GM12878 (cell line): ENCODE results near the gene MVK. TPM values are rescaled to one million over a fixed set of nuclear protein-coding genes. Genes with fewer than 3 reads are reported as not detected.

Experiments used
- ATAC-seq: fragments of 200-7000 bp; cut with Tn5 transposase; 3 replicates; pipeline ENCODE4 v1.9.1; 2020; ENCODE audit warnings: mild to moderate bottlenecking, moderate library complexity
- BruUV-seq: library from RNA; stranded (reverse); fragments of 400-500 nt; replicated peaks from 2 replicates; lab custom pipeline; 2021; lab: Mats Ljungman, UMichigan
- CTCF ChIA-PET: fragments of 300-600 bp; sonication (Branson Sonifier 250); formaldehyde crosslinking; extraction: SDS; loops from one replicate; lab custom pipeline; 2021; ENCODE audit warnings: inconsistent platforms; lab: Yijun Ruan, JAX
- POLR2A ChIA-PET: fragments of 350-600 bp; formaldehyde crosslinking; extraction: SDS; loops from one replicate; lab custom pipeline; 2021; ENCODE audit warnings: inconsistent platforms; lab: Charles Lee
- RAD21 ChIA-PET: fragments of 300-600 bp; sonication (Branson Sonifier 250); formaldehyde crosslinking; loops from one replicate; lab custom pipeline; 2023; ENCODE audit warnings: antibody characterized with exemption; ENCODE audit not compliant: unreplicated experiment; lab: Charles Lee
- SMC1A ChIA-PET: fragments of 300-600 bp; sonication (Branson Sonifier 250); formaldehyde crosslinking; loops from one replicate; lab custom pipeline; 2023; ENCODE audit not compliant: unreplicated experiment, uncharacterized antibody; lab: Charles Lee
- DNase-seq: peaks from one replicate; pipeline ENCODE4 v3.0.0-alpha.2; 2011; ENCODE audit warnings: low read depth, low spot score
- FAIRE-seq: peaks from 3 replicates; lab custom pipeline; 2011; peaks lifted over from hg19 to GRCh38; lab: Jason Lieb, UNC
- H2AFZ ChIP-seq: 2 replicates; pipeline ENCODE4 v1.6.0; 2011; ENCODE audit warnings: low read depth, low read length, control low read depth; ENCODE audit not compliant: control insufficient read depth
- H3K27ac ChIP-seq: 2 replicates; pipeline ENCODE4 v1.5.1; 2011; ENCODE audit warnings: control low read depth; ENCODE audit not compliant: control insufficient read depth, insufficient read depth
- H3K27me3 ChIP-seq, 2 experiments: replicated peaks in 1 of 2; 2 replicates each; pipeline versions ENCODE4 v1.6.0 to v1.6.1; 2011; ENCODE audit warnings: low read length in 1 of 2; ENCODE audit not compliant: control insufficient read depth in 2 of 2, insufficient read depth in 2 of 2
- H3K36me3 ChIP-seq, 2 experiments: 2 replicates each; pipeline ENCODE4 v1.5.1; 2011; ENCODE audit warnings: low read length in 1 of 2; ENCODE audit not compliant: control insufficient read depth in 2 of 2, insufficient read depth in 2 of 2
- H3K4me1 ChIP-seq: 2 replicates; pipeline ENCODE4 v1.6.1; 2011; ENCODE audit warnings: mild to moderate bottlenecking, low read length, moderate library complexity, mixed read lengths; ENCODE audit not compliant: control insufficient read depth, insufficient read depth
- H3K4me2 ChIP-seq: 2 replicates; pipeline ENCODE4 v1.6.0; 2011; ENCODE audit warnings: control low read depth; ENCODE audit not compliant: control insufficient read depth, insufficient read depth
- H3K4me3 ChIP-seq: fragments of 200-600 bp; sonication (generic); 2 replicates; pipeline ENCODE4 v1.5.1; 2016
- H3K79me2 ChIP-seq: 2 replicates; pipeline ENCODE4 v1.6.0; 2011; ENCODE audit warnings: low read length; ENCODE audit not compliant: control insufficient read depth, insufficient read depth
- H3K9ac ChIP-seq: 2 replicates; pipeline ENCODE4 v1.8.0; 2011; ENCODE audit warnings: low read length, control low read depth, mixed read lengths; ENCODE audit not compliant: control insufficient read depth, insufficient read depth
- H3K9me3 ChIP-seq: replicated peaks from 3 replicates; pipeline ENCODE4 v1.5.1; 2011; ENCODE audit warnings: mild to moderate bottlenecking, low read length; ENCODE audit not compliant: control insufficient read depth, insufficient read depth
- H4K20me1 ChIP-seq: 2 replicates; pipeline ENCODE4 v1.6.0; 2011; ENCODE audit not compliant: control insufficient read depth, insufficient read depth
- CREB1 ChIP-seq: IDR thresholded peaks from 2 replicates; pipeline ENCODE4 v1.6.1; 2012; ENCODE audit warnings: low read depth, mild to moderate bottlenecking, inconsistent platforms
- FOXM1 ChIP-seq: IDR thresholded peaks from 2 replicates; pipeline ENCODE4 v1.6.1; 2012; ENCODE audit warnings: low read depth, mild to moderate bottlenecking, inconsistent platforms, low read length, moderate library complexity
- HDAC6 ChIP-seq: fragments of 200-600 bp; sonication (generic); IDR thresholded peaks from one replicate; pipeline ENCODE4 v1.8.0; 2017; ENCODE audit warnings: antibody characterized with exemption; ENCODE audit not compliant: unreplicated experiment
- HDGF ChIP-seq: fragments of 450-650 bp; IDR thresholded peaks from 2 replicates; pipeline ENCODE4 v1.6.1; 2016; ENCODE audit warnings: antibody characterized with exemption
- NR2F1 ChIP-seq: fragments of 450-650 bp; conservative IDR thresholded peaks from 2 replicates; pipeline ENCODE4 v1.6.1; 2017; ENCODE audit warnings: mild to moderate bottlenecking
- PAX5 ChIP-seq: IDR thresholded peaks from 2 replicates; pipeline ENCODE4 v1.6.1; 2011; ENCODE audit warnings: low read depth, low read length, borderline replicate concordance
- RAD21 ChIP-seq: IDR thresholded peaks from 2 replicates; pipeline ENCODE4 v1.6.1; 2011; ENCODE audit warnings: mild to moderate bottlenecking, low read depth, low read length, moderate library complexity; ENCODE audit not compliant: insufficient read depth
- RELA ChIP-seq: fragments of 450-650 bp; IDR thresholded peaks from 2 replicates; pipeline ENCODE4 v1.8.0; 2014; ENCODE audit warnings: borderline replicate concordance; ENCODE audit not compliant: partially characterized antibody
- RFX5 ChIP-seq: IDR thresholded peaks from 2 replicates; pipeline ENCODE4 v1.6.1; 2011; ENCODE audit warnings: low read depth, low read length, improper control_type of control experiment
- SREBF2 ChIP-seq: IDR thresholded peaks from 2 replicates; pipeline ENCODE4 v1.6.1; 2012; ENCODE audit warnings: mild to moderate bottlenecking, low read length
- STAT3 ChIP-seq: IDR thresholded peaks from 2 replicates; pipeline ENCODE4 v1.6.1; 2011; ENCODE audit warnings: low read depth, low read length, improper control_type of control experiment
- TAF1 ChIP-seq: IDR thresholded peaks from 2 replicates; pipeline ENCODE4 v1.6.1; 2011; ENCODE audit warnings: mild to moderate bottlenecking, low read depth, low read length, borderline replicate concordance
- ZNF274 ChIP-seq: IDR thresholded peaks from one replicate; pipeline ENCODE4 v1.8.0; 2011; ENCODE audit not compliant: insufficient read length, insufficient read depth
- WGBS: methylation state at CpG from one replicate; pipeline ENCODE4 v1.1.6; 2016; ENCODE audit warnings: low lambda C conversion rate; ENCODE audit not compliant: insufficient replicate concordance, insufficient coverage; ENCODE audit errors: missing lambda C conversion rate; 5-methylcytosine and 5-hydroxymethylcytosine counted together
- in situ Hi-C: fragments of 300-500 bp; cut with MboI; formaldehyde crosslinking; loops from 9 replicates; pipeline ENCODE4 v1.14.3; 2018; ENCODE audit warnings: mixed read lengths
- intact Hi-C: fragments of 100-400 bp; cut with micrococcal nuclease; formaldehyde crosslinking; loops from one replicate; pipeline ENCODE4 v1.14.2; 2022; ENCODE audit not compliant: unreplicated experiment
- polyA plus RNA-seq, 11 experiments: library from polyadenylated mRNA; depleted of rRNA in 4 of 11; unstranded in 6 of 11; stranded (reverse) in 5 of 11; fragments of >200 nt; fragmentation: Nextera tagmentation in 4 of 11; fragmentation: Illumina TruSeq in 1 of 11; extraction: Ambion mirVana in 4 of 11; extraction: Trizol in 1 of 11; gene quantifications; 1 replicate in 1 of 11; 2 replicates in 10 of 11; pipeline versions ENCODE4 v1.2.1 to v1.2.3, GENCODE V29; 2011 to 2016; ENCODE audit warnings: inconsistent platforms in 2 of 11, missing spikeins in 2 of 11, low read depth in 1 of 11
- total RNA-seq, 4 experiments: library from RNA; depleted of rRNA in 3 of 4; stranded (reverse); fragments of >200 nt in 3 of 4; fragmentation: Illumina TruSeq in 1 of 4; extraction: Trizol in 1 of 4; gene quantifications; 2 replicates each; pipeline versions ENCODE4 v1.2.1 to v1.2.3, GENCODE V29; 2013 to 2021
- TF ChIP-seq, protein P1 (sequence below): fragments of 450-650 bp; IDR thresholded peaks from 2 replicates; pipeline ENCODE4 v1.6.1; 2014; ENCODE audit warnings: mild to moderate bottlenecking
- TF ChIP-seq, protein P2 (sequence below): fragments of 450-650 bp; conservative IDR thresholded peaks from 2 replicates; pipeline ENCODE4 v1.6.1; 2017; ENCODE audit warnings: mild to moderate bottlenecking, moderate library complexity

MVK gene
- total and polyA plus RNA-seq, 10 of the 15 experiments (the other 5 are each of a cell fraction or from before 2014, with no cell fraction given), result 0.24 to 46.7 (median 31.9) TPM

DNA sequence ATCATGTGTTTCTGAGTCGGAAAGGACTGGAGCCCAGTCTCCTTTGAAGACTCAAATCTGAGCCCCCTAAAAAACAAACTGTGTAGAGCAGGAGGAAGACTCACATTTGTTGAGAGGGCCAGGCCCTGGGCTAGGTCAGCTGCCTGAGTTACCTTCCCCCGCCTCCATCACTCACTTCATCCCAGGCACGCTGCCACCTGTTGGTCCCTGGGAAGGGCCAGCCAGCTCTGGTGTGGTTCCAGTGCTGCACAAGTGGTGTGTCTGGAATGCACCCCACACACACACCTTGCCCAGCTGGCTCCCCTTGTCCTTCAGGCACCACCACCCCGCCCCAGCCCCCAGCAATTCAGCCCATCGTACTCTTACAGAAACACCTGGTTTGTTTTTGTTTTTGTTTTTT is 9.0 kb downstream of the MVK start:
- FAIRE-seq, result no peak
- Histone ChIP-seq H3K4me1 (no peaks in the 10 kb centered on the region), H2AFZ (no peak overlapping the region), H3K79me2 (no peaks in the 10 kb centered on the region), H3K27ac (no peak overlapping the region), H3K27me3 (no peaks in the 10 kb centered on the region), H3K4me2 (no peak overlapping the region), H4K20me1 (no peaks in the 10 kb centered on the region)
- intact Hi-C loops, result no loop called here
- ATAC-seq, result no peak
- WGBS, result 100% methylated on average over 4 of the region's 5 CpGs
- CTCF ChIA-PET, result interaction anchor here (0.6 to 2.2 kb wide), 2 partner anchors 15 to 66 kb away, joined by 3 to 7 read pairs; no protein-coding TSS in a partner anchor
- RAD21 ChIA-PET, result no interaction called here
- in situ Hi-C loops, result no loop called here
- no peak for DNase-seq
- TF ChIP-seq, protein P1, sequence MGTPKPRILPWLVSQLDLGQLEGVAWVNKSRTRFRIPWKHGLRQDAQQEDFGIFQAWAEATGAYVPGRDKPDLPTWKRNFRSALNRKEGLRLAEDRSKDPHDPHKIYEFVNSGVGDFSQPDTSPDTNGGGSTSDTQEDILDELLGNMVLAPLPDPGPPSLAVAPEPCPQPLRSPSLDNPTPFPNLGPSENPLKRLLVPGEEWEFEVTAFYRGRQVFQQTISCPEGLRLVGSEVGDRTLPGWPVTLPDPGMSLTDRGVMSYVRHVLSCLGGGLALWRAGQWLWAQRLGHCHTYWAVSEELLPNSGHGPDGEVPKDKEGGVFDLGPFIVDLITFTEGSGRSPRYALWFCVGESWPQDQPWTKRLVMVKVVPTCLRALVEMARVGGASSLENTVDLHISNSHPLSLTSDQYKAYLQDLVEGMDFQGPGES, result no peak
- no peak for TF ChIP-seq TAF1
- TF ChIP-seq, all 136 proteins: peak for 0
- Histone ChIP-seq H3K9me3 (no peaks in the 10 kb centered on the region), H3K36me3 (peaks cover 5 to 21% of the 10 kb centered on the region in 2 experiments; a peak in 3 of 4 replicates), H3K9ac (no peak overlapping the region), H3K4me3 (no peak overlapping the region)
- ChIA-PET POLR2A (no interaction called here), SMC1A (no interaction called here)
- BruUV-seq, result no TSS peak

DNA sequence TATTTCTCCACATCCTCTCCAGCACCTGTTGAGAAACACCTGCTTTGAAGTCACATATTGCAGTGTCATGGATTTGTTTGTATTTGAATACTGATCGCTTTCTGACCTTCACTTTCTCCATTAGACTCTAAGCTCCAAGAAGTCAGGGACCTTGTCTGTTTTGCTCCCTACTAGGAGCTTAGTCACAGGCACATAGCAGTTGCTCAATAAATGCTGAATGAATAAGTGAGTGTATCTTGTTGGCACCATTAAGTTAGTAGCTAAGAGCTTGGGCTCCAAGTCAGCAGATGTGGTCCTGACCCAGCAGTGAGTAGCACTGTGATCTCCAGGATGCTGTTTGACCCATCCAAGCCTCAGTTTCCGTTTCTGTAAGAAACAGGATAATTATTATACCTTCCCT is 10.1 kb downstream of the MVK start:
- no peaks in the 10 kb centered on the region for H3K79me2 ChIP-seq
- ChIA-PET RAD21 (no interaction called here), POLR2A (no interaction called here), CTCF (interaction anchor here (2.2 kb wide), 1 partner anchor 13 kb away, joined by 7 read pairs; no protein-coding TSS in a partner anchor), SMC1A (no interaction called here)
- intact Hi-C loops, result no loop called here
- H4K20me1 ChIP-seq, result no peaks in the 10 kb centered on the region
- peaks cover 5 to 16% of the 10 kb centered on the region in 2 experiments; a peak in 3 of 4 replicates for H3K36me3 ChIP-seq
- no peaks in the 10 kb centered on the region for H3K4me1 ChIP-seq
- no peaks in the 10 kb centered on the region for H3K9me3 ChIP-seq
- no peak overlapping the region for H3K4me2 ChIP-seq
- 47% methylated on average over 2 of the region's 2 CpGs for WGBS
- BruUV-seq, result no TSS peak
- no peak overlapping the region for H2AFZ ChIP-seq
- FAIRE-seq, result peak; percentile 56
- no peak for ATAC-seq
- H3K9ac ChIP-seq, result no peak overlapping the region
- H3K27ac ChIP-seq, result no peak overlapping the region
- DNase-seq, result no peak
- H3K27me3 ChIP-seq, result no peaks in the 10 kb centered on the region
- no peak overlapping the region for H3K4me3 ChIP-seq
- in situ Hi-C loops, result no loop called here
- TF ChIP-seq RELA, result no peak
- no peak for TF ChIP-seq STAT3
- no peak for TF ChIP-seq PAX5
- TF ChIP-seq ZNF274, result no peak
- no peak for TF ChIP-seq FOXM1
- TF ChIP-seq NR2F1, result no peak
- TF ChIP-seq RFX5, result no peak
- TF ChIP-seq CREB1, result no peak
- TF ChIP-seq HDAC6, result no peak
- TF ChIP-seq HDGF, result no peak
- TF ChIP-seq, protein P2, sequence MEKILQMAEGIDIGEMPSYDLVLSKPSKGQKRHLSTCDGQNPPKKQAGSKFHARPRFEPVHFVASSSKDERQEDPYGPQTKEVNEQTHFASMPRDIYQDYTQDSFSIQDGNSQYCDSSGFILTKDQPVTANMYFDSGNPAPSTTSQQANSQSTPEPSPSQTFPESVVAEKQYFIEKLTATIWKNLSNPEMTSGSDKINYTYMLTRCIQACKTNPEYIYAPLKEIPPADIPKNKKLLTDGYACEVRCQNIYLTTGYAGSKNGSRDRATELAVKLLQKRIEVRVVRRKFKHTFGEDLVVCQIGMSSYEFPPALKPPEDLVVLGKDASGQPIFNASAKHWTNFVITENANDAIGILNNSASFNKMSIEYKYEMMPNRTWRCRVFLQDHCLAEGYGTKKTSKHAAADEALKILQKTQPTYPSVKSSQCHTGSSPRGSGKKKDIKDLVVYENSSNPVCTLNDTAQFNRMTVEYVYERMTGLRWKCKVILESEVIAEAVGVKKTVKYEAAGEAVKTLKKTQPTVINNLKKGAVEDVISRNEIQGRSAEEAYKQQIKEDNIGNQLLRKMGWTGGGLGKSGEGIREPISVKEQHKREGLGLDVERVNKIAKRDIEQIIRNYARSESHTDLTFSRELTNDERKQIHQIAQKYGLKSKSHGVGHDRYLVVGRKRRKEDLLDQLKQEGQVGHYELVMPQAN, result no peak
- TF ChIP-seq SREBF2, result no peak
- TF ChIP-seq RAD21, result no peak
